IMR-90 (cell line): Measurements from ENCODE around the gene AOPEP.

Experiments used
- BHLHE40 ChIP-seq: fragments of 150-350 bp; IDR thresholded peaks from 2 replicates; pipeline ENCODE4 v1.6.1; 2016; ENCODE audit warnings: mild to moderate bottlenecking, low read depth, low read length
- MXI1 ChIP-seq: IDR thresholded peaks from 2 replicates; pipeline ENCODE4 v1.6.1; 2012; ENCODE audit warnings: low read depth, mild to moderate bottlenecking, low read length, moderate library complexity, borderline replicate concordance
- POLR2A ChIP-seq: IDR thresholded peaks from 2 replicates; pipeline ENCODE4 v1.6.1; 2012; ENCODE audit warnings: mild to moderate bottlenecking, low read depth, low read length
- SMC3 ChIP-seq: fragments of 150-350 bp; IDR thresholded peaks from 2 replicates; pipeline ENCODE4 v1.6.1; 2016; ENCODE audit warnings: low read depth, mild to moderate bottlenecking, antibody characterized with exemption, low read length, moderate library complexity
- TF ChIP-seq, protein P1 (sequence below): conservative IDR thresholded peaks from 2 replicates; pipeline ENCODE4 v1.5.1; 2012; ENCODE audit warnings: mild to moderate bottlenecking, low read depth, low read length, improper control_type of control experiment
- TF ChIP-seq, protein P2 (sequence below): fragments of 150-350 bp; IDR thresholded peaks from 2 replicates; pipeline ENCODE4 v1.6.1; 2016; ENCODE audit warnings: low read depth, mild to moderate bottlenecking, low read length, moderate library complexity, borderline replicate concordance

DNA sequence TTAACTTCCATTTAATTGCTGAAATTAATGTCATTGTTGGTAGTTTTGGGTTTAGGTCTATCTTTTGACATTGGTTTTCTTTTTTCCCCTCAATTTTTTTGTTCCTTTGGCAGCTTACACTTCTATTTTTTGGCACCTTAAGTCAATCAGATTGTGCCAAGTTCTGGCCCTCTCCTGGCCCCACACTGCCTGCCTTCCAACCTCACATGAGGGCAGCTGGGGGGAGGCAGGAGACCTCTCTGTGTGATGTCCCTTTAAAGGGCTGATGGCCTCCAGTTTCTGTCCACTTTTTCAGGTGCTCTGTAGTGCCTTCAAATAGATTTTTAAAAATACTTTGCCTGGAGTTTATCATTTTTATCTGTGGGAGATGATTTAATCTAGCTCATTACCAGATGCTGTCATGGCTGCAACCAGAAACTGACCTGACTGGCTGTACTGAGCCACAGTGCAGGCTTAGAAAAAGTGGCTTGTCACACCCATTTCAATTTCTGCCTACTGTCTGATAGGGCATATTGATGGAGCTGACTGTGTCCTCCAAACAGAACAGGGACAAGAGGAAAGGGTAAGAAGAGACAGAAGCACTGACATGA is 394.4 kb downstream of the AOPEP start:
- TF ChIP-seq, protein P1, sequence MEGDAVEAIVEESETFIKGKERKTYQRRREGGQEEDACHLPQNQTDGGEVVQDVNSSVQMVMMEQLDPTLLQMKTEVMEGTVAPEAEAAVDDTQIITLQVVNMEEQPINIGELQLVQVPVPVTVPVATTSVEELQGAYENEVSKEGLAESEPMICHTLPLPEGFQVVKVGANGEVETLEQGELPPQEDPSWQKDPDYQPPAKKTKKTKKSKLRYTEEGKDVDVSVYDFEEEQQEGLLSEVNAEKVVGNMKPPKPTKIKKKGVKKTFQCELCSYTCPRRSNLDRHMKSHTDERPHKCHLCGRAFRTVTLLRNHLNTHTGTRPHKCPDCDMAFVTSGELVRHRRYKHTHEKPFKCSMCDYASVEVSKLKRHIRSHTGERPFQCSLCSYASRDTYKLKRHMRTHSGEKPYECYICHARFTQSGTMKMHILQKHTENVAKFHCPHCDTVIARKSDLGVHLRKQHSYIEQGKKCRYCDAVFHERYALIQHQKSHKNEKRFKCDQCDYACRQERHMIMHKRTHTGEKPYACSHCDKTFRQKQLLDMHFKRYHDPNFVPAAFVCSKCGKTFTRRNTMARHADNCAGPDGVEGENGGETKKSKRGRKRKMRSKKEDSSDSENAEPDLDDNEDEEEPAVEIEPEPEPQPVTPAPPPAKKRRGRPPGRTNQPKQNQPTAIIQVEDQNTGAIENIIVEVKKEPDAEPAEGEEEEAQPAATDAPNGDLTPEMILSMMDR, result no peak
- TF ChIP-seq POLR2A, result no peak
- TF ChIP-seq, protein P2, sequence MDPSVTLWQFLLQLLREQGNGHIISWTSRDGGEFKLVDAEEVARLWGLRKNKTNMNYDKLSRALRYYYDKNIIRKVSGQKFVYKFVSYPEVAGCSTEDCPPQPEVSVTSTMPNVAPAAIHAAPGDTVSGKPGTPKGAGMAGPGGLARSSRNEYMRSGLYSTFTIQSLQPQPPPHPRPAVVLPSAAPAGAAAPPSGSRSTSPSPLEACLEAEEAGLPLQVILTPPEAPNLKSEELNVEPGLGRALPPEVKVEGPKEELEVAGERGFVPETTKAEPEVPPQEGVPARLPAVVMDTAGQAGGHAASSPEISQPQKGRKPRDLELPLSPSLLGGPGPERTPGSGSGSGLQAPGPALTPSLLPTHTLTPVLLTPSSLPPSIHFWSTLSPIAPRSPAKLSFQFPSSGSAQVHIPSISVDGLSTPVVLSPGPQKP, result no peak
- no peak for TF ChIP-seq SMC3
- TF ChIP-seq MXI1, result no peak
- no peak for TF ChIP-seq BHLHE40
